Esophagus squamous epithelium (tissue), 5 donors: Measurements from ENCODE around the gene RETN. TPM values are rescaled to one million over a fixed set of nuclear protein-coding genes. Genes with fewer than 3 reads are reported as not detected.

ENCODE experiments used
- DNase-seq: peaks from one replicate; lab custom pipeline; 2025; lab: John Stamatoyannopoulos, UW
- H3K27ac ChIP-seq, 4 donors: fragments of 200-600 bp; sonication (generic); one replicate each; pipeline ENCODE4 v1.5.1; 2016 to 2019; ENCODE audit warnings: mild to moderate bottlenecking in 1 of 4
- H3K27me3 ChIP-seq, 4 donors: fragments of 200-600 bp; sonication (generic); 1 replicate in 3 of 4; 2 replicates in 1 of 4; pipeline versions ENCODE4 v1.5.1 to v1.6.0; 2017 to 2021; ENCODE audit warnings: antibody characterized with exemption in 1 of 4
- H3K36me3 ChIP-seq, 3 donors: fragments of 200-600 bp; sonication (generic); one replicate each; pipeline ENCODE4 v1.5.1; 2016 to 2019
- H3K4me1 ChIP-seq, 3 donors: fragments of 200-600 bp; sonication (generic); one replicate each; pipeline ENCODE4 v1.5.1; 2017 to 2019
- H3K4me3 ChIP-seq, 4 donors: fragments of 200-600 bp; sonication (generic); 1 replicate in 3 of 4; 2 replicates in 1 of 4; pipeline ENCODE4 v1.5.1; 2016 to 2019; ENCODE audit warnings: mild to moderate bottlenecking in 2 of 4, moderate library complexity in 1 of 4
- H3K9me3 ChIP-seq, 3 donors: fragments of 200-600 bp; sonication (generic); one replicate each; pipeline ENCODE4 v1.5.1; 2016 to 2019
- CTCF ChIP-seq, 6 experiments: fragments of 450-650 bp in 4 of 6; fragments of 200-600 bp in 2 of 6; sonication (generic) in 2 of 6; IDR thresholded peaks; one replicate each; pipeline ENCODE4 v1.5.1; 2016 to 2019; ENCODE audit warnings: antibody characterized with exemption in 6 of 6, mild to moderate bottlenecking in 4 of 6, moderate library complexity in 4 of 6
- POLR2A ChIP-seq, 4 donors: fragments of 450-650 bp; IDR thresholded peaks; one replicate each; pipeline ENCODE4 v1.6.1; 2017; ENCODE audit warnings: antibody characterized with exemption in 4 of 4, mild to moderate bottlenecking in 4 of 4, moderate library complexity in 3 of 4
- WGBS, 2 donors: methylation state at CpG; one replicate each; pipeline ENCODE4 v1.1.5; 2018; 5-methylcytosine and 5-hydroxymethylcytosine counted together
- intact Hi-C: fragments of 100-400 bp; cut with DNase I; formaldehyde crosslinking; loops from one replicate; pipeline ENCODE4 v1.15.0; 2022
- total RNA-seq, 4 donors: library from RNA; depleted of rRNA; stranded (reverse); fragments of >200 nt; gene quantifications; one replicate each; pipeline ENCODE4 v1.1.0, GENCODE V29; 2016
- donor health status: DM: yes; HTN: yes; CAD: no.

RETN gene
- total RNA-seq, 4 donors from 2014 or later = 28.1 TPM; not detected in 3

GRCh38 chr19:7623725-7624603, 44.9 kb upstream of the RETN start:
- no peak for DNase-seq
- H3K27me3 ChIP-seq = no peaks in the 10 kb centered on the region
- no peak overlapping the region for H3K27ac ChIP-seq
- WGBS, 2 donors = 91 to 97% methylated on average over 12 to 19 of the region's 39 CpGs
- H3K4me1 ChIP-seq = peaks cover 20 to 48% (median 27%) of the 10 kb centered on the region in 3 donors
- peaks cover 29 to 86% (median 50%) of the 10 kb centered on the region in 3 donors for H3K36me3 ChIP-seq
- no peak overlapping the region for H3K4me3 ChIP-seq
- TF ChIP-seq CTCF (IDR thresholded peaks at IDR 0.05) (no peak), POLR2A (IDR thresholded peaks at IDR 0.05) (no peak)
- intact Hi-C loops = no loop called here
- H3K9me3 ChIP-seq = no peaks in the 10 kb centered on the region

GRCh38 chr19:7624810-7625209, 44.0 kb upstream of the RETN start:
- no peak for DNase-seq
- Histone ChIP-seq H3K9me3 (no peaks in the 10 kb centered on the region), H3K4me3 (no peak overlapping the region), H3K36me3 (peaks cover 29 to 77% (median 50%) of the 10 kb centered on the region in 3 donors), H3K4me1 (peaks cover 15 to 40% (median 23%) of the 10 kb centered on the region in 3 donors), H3K27ac (no peak overlapping the region), H3K27me3 (no peaks in the 10 kb centered on the region)
- TF ChIP-seq CTCF (IDR thresholded peaks at IDR 0.05) = no peak
- TF ChIP-seq POLR2A (IDR thresholded peaks at IDR 0.05) = no peak
- intact Hi-C loops = no loop called here
- 83 to 91% methylated on average over 6 to 16 of the region's 17 CpGs for WGBS, 2 donors

- peaks cover 21 to 39% (median 26%) of the 10 kb centered on the region in 3 donors for H3K4me1 ChIP-seq
- no peaks in the 10 kb centered on the region for H3K27me3 ChIP-seq
- 95 to 97% methylated on average over 8 to 18 of the region's 34 CpGs for WGBS, 2 donors
- H3K9me3 ChIP-seq = no peaks in the 10 kb centered on the region
- H3K36me3 ChIP-seq = peaks cover 21 to 67% (median 41%) of the 10 kb centered on the region in 3 donors
- H3K4me3 ChIP-seq = no peak overlapping the region
- intact Hi-C loops = no loop called here
- DNase-seq = no peak
- no peak overlapping the region for H3K27ac ChIP-seq
- TF ChIP-seq CTCF (IDR thresholded peaks at IDR 0.05) (no peak), POLR2A (IDR thresholded peaks at IDR 0.05) (no peak)
Observed at GRCh38 chr19:7625763-7626372, 43.0 kb upstream of the RETN start.

- no peak for DNase-seq
- no peak overlapping the region for H3K27ac ChIP-seq
- 86 to 87% methylated on average over 12 to 20 of the region's 24 CpGs for WGBS, 2 donors
- H3K36me3 ChIP-seq = peaks cover 14 to 61% (median 28%) of the 10 kb centered on the region in 3 donors
- no peaks in the 10 kb centered on the region for H3K27me3 ChIP-seq
- intact Hi-C loops = no loop called here
- TF ChIP-seq POLR2A (IDR thresholded peaks at IDR 0.05) (no peak), CTCF (IDR thresholded peaks at IDR 0.05) (no peak)
- no peaks in the 10 kb centered on the region for H3K9me3 ChIP-seq
- H3K4me1 ChIP-seq = peaks cover 25 to 41% (median 32%) of the 10 kb centered on the region in 3 donors
- H3K4me3 ChIP-seq = no peak overlapping the region
Observed at GRCh38 chr19:7627166-7627565, 41.7 kb upstream of the RETN start.
